ENCODE measurements around the gene IFT22.

The IFT22 gene

DNA sequence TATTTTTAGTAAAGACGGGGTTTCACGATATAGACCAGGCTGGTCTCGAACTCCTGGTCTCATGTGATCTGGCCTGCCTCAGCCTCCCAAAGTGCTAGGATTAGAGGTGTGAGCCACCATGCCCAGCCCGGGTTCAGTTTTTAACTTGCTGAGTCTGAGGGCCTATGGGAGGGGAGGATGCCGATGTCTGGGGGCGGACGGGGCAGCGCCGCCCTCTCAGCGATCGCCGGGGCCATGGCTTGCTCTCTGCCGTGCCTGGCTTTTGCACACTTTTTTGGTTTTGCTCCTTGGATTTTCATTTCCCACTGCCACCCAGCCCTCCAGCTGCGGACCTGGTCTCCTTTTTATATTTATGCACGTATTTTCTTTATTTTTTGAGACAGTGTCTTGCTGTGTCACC, 25.9 kb upstream of the IFT22 start:
- no peaks in the 10 kb centered on the region for H3K9me3 ChIP-seq
- no peak overlapping the region for H3K27ac ChIP-seq
- peaks cover 0 to 17% of the 10 kb centered on the region in 2 donors for H3K27me3 ChIP-seq
- no peaks in the 10 kb centered on the region for H3K4me1 ChIP-seq
- H3K4me3 ChIP-seq = no peak overlapping the region
- no peaks in the 10 kb centered on the region for H3K36me3 ChIP-seq
- TF ChIP-seq, protein P1, sequence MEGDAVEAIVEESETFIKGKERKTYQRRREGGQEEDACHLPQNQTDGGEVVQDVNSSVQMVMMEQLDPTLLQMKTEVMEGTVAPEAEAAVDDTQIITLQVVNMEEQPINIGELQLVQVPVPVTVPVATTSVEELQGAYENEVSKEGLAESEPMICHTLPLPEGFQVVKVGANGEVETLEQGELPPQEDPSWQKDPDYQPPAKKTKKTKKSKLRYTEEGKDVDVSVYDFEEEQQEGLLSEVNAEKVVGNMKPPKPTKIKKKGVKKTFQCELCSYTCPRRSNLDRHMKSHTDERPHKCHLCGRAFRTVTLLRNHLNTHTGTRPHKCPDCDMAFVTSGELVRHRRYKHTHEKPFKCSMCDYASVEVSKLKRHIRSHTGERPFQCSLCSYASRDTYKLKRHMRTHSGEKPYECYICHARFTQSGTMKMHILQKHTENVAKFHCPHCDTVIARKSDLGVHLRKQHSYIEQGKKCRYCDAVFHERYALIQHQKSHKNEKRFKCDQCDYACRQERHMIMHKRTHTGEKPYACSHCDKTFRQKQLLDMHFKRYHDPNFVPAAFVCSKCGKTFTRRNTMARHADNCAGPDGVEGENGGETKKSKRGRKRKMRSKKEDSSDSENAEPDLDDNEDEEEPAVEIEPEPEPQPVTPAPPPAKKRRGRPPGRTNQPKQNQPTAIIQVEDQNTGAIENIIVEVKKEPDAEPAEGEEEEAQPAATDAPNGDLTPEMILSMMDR (IDR thresholded peaks at IDR 0.05) = no peak
- DNase-seq = no peak
- intact Hi-C loops (cut with DNase I; ENCODE audit: low total_unique reads) = no loop called here

DNA sequence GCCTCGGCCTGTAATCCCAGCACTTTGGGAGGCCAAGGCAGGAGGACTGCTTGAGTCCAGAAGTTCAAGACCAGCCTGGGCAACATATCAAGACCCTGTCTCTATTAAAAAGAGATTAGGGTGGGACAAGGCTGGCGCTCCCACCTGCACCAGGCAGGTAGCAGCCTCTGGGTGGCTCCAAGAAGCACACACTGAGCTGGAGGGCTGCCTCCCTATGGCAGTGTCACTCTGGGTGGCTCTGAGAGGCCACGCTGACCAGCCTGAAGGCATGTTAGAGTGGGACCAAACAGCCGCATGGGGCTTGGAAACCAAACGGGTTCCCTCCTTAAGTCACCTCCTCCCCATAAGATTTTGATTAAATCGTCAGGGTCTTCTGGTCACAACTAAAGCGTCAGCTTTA, 21.3 kb upstream of the IFT22 start:
- TF ChIP-seq, protein P1 (IDR thresholded peaks at IDR 0.05) = no peak
- Histone ChIP-seq H3K4me1 (no peaks in the 10 kb centered on the region), H3K27ac (no peak overlapping the region), H3K36me3 (no peaks in the 10 kb centered on the region), H3K4me3 (no peak overlapping the region), H3K27me3 (peaks cover 0 to 10% of the 10 kb centered on the region in 2 donors), H3K9me3 (no peaks in the 10 kb centered on the region)
- DNase-seq = no peak
- intact Hi-C loops (cut with DNase I; ENCODE audit: low total_unique reads) = no loop called here

DNA sequence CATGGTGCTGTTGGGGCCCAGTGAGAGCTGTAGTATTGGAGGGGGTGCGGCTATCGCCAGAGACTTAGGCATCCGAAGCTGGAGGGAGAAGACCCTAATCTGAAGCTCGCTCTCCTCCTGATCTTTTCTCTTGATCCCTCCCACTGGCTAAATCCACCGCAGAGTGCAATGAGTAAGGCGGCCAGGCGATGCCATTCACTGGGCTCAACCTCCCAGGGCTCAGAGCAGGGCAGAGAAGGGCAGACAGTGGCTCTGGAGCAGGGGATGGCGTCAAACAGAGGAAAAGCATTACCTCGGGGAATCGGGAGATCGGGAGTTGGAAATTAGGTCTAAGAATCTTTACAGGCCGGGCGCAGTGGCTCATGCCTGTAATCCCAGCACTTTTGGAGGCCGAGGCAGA, 18.8 kb upstream of the IFT22 start:
- TF ChIP-seq, protein P1 (IDR thresholded peaks at IDR 0.05) = no peak
- intact Hi-C loops (cut with DNase I; ENCODE audit: low total_unique reads) = no loop called here
- H3K27me3 ChIP-seq = peaks cover 0 to 5% of the 10 kb centered on the region in 2 donors
- H3K9me3 ChIP-seq = no peaks in the 10 kb centered on the region
- H3K36me3 ChIP-seq = no peaks in the 10 kb centered on the region
- no peak for DNase-seq
- no peak overlapping the region for H3K27ac ChIP-seq
- no peak overlapping the region for H3K4me3 ChIP-seq
- H3K4me1 ChIP-seq = no peaks in the 10 kb centered on the region

DNA sequence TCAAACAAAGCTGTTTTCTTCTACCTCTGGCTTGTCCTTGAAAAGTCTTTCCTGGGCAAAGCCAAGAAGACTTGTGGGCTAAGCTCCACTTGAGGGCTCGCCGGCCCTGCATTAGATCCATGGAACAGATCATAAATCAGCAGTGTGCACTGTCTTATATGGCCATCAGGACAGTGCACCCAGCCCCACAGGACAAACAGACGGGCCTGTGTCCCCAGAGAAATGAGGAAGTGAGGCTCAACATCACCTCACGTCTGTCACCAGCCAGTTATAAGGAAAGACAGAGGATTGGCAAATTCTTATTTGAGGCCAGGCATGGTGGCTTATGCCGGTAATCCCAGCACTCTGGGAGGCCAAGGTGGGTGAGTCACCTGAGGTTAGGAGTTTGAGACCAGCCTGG, 12.3 kb upstream of the IFT22 start:
- Histone ChIP-seq H3K9me3 (no peaks in the 10 kb centered on the region), H3K27ac (no peak overlapping the region), H3K4me1 (no peaks in the 10 kb centered on the region), H3K36me3 (no peaks in the 10 kb centered on the region), H3K4me3 (no peak overlapping the region), H3K27me3 (peaks cover 0 to 36% of the 10 kb centered on the region in 2 donors)
- TF ChIP-seq, protein P1 (IDR thresholded peaks at IDR 0.05) = no peak
- no peak for DNase-seq
- intact Hi-C loops (cut with DNase I; ENCODE audit: low total_unique reads) = no loop called here

DNA sequence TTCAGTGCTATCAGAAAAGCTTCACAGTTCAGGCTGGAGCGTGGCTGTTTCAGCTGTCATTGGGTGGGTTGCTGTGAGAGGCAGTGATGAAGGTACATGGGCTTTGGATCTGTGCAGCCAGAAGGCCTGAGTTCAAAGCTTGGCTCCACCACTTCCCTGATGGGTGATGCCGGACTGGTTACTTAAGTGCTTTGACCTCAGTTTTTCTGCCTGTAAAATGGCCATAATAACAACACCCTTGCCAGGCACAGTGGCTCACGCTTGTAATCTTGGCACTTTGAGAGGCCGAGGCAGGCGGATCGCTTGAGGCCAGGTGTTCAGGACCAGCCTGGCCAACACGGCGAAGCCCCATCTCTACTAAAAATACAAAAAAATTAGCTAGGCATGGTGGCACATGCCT, 10.4 kb upstream of the IFT22 start:
- Histone ChIP-seq H3K4me3 (no peak overlapping the region), H3K4me1 (no peaks in the 10 kb centered on the region), H3K27ac (no peak overlapping the region), H3K9me3 (no peaks in the 10 kb centered on the region), H3K27me3 (peaks cover 0 to 39% of the 10 kb centered on the region in 2 donors), H3K36me3 (no peaks in the 10 kb centered on the region)
- intact Hi-C loops (cut with DNase I; ENCODE audit: low total_unique reads) = no loop called here
- DNase-seq = no peak
- TF ChIP-seq, protein P1 (IDR thresholded peaks at IDR 0.05) = no peak

DNA sequence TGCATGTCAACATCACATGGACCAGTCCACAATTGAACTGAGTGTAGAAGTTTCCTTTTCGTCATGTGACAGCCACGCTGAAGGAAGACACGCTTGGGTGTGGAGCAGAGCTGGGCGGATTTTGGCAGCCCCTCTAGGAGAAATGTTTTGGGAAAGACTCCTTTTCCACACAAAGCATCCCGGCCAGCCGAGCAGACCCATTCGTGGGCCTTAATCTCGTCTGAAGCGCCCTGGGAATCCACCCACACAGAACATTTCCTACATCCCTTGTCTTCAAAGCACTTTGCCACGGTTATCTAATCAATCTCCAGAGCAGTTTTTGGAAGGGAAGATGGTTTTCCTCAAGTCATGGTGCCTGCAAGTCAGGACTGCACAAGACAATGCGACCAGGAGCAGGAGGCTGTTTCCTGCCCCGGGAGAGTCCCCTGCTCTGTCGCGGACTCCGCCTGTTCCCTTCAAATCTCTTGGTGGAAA, 8.4 kb upstream of the IFT22 start:
- no peak for DNase-seq
- Histone ChIP-seq H3K27ac (no peak overlapping the region), H3K36me3 (no peaks in the 10 kb centered on the region), H3K4me3 (no peak overlapping the region), H3K9me3 (no peaks in the 10 kb centered on the region), H3K27me3 (peaks cover 0 to 39% of the 10 kb centered on the region in 2 donors), H3K4me1 (no peaks in the 10 kb centered on the region)
- TF ChIP-seq, protein P1 (IDR thresholded peaks at IDR 0.05) = no peak
- intact Hi-C loops (cut with DNase I; ENCODE audit: low total_unique reads) = no loop called here

Measured in tibial artery (tissue), 4 donors.